ENCODE data around the gene ALS2.
"Not testable (repeated sequence)": the region's sequence is repeated elsewhere in the genome, so short reads cannot be mapped to it uniquely, and the experiment has no call there.

The ALS2 gene

GRCh38 chr2:201764469-201764868, 16.3 kb downstream of the ALS2 start:
- H3K36me3 Mint-ChIP-seq (ENCODE audit: insufficient read depth); DNase-seq (ENCODE audit: low spot score in 2 of 2); H3K4me1 Mint-ChIP-seq; H3K4me3 Mint-ChIP-seq; H3K27me3 Mint-ChIP-seq; H3K9me3 Mint-ChIP-seq; ATAC-seq (replicated peaks; ENCODE audit: extremely low read depth, poor library complexity, severe bottlenecking); H3K27ac Mint-ChIP-seq (ENCODE audit: low read depth): not testable (repeated sequence)

DNA sequence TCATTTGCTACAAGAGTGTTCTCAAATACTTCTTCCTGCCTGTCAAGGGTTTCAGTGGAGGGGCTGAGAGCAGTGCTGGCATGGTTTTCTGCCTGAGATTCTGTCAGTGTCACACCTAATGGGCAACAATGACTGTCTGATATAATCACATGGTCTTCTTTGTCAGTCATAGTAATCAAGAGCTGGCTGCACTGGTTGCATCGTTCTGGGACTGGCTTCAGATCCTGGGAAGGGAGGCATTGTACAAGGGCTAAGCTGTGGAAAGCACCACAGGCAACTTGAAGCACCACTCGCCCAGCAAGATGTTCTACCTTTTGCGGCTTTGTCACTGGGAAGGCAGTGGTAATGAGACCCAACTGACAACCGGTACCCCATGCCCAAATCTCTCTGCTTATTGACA, 19.6 kb downstream of the ALS2 start:
- DNase-seq (ENCODE audit: low spot score in 2 of 2), result no peak
- H3K27ac Mint-ChIP-seq (ENCODE audit: low read depth), result no peak overlapping the region
- no peaks in the 10 kb centered on the region for H3K27me3 Mint-ChIP-seq
- no peak overlapping the region for H3K4me3 Mint-ChIP-seq
- ATAC-seq (replicated peaks; ENCODE audit: extremely low read depth, poor library complexity, severe bottlenecking), result no peak
- H3K9me3 Mint-ChIP-seq, result no peaks in the 10 kb centered on the region
- H3K4me1 Mint-ChIP-seq, result no peaks in the 10 kb centered on the region
- H3K36me3 Mint-ChIP-seq (ENCODE audit: insufficient read depth), result peaks cover 12% of the 10 kb centered on the region

DNA sequence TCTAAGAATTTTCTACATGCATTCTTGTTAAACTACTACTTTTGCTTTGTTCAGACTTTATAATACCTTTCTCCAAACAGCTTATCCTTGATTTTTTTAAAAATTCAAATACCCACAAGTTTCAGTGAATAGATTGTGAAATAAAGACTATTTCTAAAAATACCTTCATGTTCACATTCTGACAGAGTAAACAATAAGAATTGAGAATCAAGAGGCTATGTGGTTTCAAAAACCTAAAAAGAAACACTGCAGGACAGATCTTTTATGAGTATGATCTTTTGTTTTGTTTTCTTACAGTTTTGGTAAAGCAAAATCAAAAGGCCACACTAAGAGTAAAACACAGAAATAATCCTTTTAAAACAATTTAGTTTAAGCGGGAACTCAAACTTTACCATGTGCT, 21.2 kb downstream of the ALS2 start:
- Mint-ChIP-seq H3K27me3 (no peaks in the 10 kb centered on the region), H3K4me1 (no peaks in the 10 kb centered on the region), H3K27ac (ENCODE audit: low read depth) (no peak overlapping the region), H3K36me3 (ENCODE audit: insufficient read depth) (peaks cover 12% of the 10 kb centered on the region), H3K4me3 (no peak overlapping the region), H3K9me3 (no peaks in the 10 kb centered on the region)
- ATAC-seq (replicated peaks; ENCODE audit: extremely low read depth, poor library complexity, severe bottlenecking), result no peak
- DNase-seq (ENCODE audit: low spot score in 2 of 2), result no peak

DNA sequence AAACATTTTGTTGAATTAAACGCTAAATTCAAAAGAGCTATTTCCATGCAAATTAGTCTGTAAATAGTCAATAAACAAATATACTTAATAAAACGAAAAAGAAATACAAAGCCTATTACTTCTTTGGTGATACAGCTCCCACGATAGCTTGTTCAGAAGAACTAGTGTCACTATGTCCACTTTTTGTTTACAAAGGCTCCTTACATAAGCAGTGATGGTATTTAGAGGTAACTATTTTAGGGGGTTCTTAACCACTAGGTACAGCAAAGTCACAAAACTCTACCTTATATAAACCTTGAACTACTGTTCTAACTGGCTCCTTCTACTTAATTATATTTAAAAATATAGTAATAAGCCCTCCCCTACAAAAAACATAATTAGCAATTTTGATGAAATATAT, 21.9 kb downstream of the ALS2 start:
- Mint-ChIP-seq H3K9me3 (no peaks in the 10 kb centered on the region), H3K4me1 (no peaks in the 10 kb centered on the region), H3K4me3 (no peak overlapping the region), H3K27me3 (no peaks in the 10 kb centered on the region), H3K27ac (ENCODE audit: low read depth) (no peak overlapping the region), H3K36me3 (ENCODE audit: insufficient read depth) (peaks cover 12% of the 10 kb centered on the region)
- no peak for DNase-seq (ENCODE audit: low spot score in 2 of 2)
- ATAC-seq (replicated peaks; ENCODE audit: extremely low read depth, poor library complexity, severe bottlenecking), result no peak

GRCh38 chr2:201758234-201758633, 22.5 kb downstream of the ALS2 start:
- Mint-ChIP-seq H3K4me3 (no peak overlapping the region), H3K27ac (ENCODE audit: low read depth) (no peak overlapping the region), H3K27me3 (no peaks in the 10 kb centered on the region), H3K9me3 (no peaks in the 10 kb centered on the region), H3K36me3 (ENCODE audit: insufficient read depth) (peaks cover 12% of the 10 kb centered on the region), H3K4me1 (no peaks in the 10 kb centered on the region)
- no peak for DNase-seq (ENCODE audit: low spot score in 2 of 2)
- no peak for ATAC-seq (replicated peaks; ENCODE audit: extremely low read depth, poor library complexity, severe bottlenecking)

- H3K4me3 Mint-ChIP-seq, result no peak overlapping the region
- H3K4me1 Mint-ChIP-seq, result no peaks in the 10 kb centered on the region
- H3K27ac Mint-ChIP-seq (ENCODE audit: low read depth), result no peak overlapping the region
- no peaks in the 10 kb centered on the region for H3K27me3 Mint-ChIP-seq
- H3K36me3 Mint-ChIP-seq (ENCODE audit: insufficient read depth), result peaks cover 10% of the 10 kb centered on the region
- DNase-seq (ENCODE audit: low spot score in 2 of 2) (no peak), ATAC-seq (replicated peaks; ENCODE audit: extremely low read depth, poor library complexity, severe bottlenecking) (no peak)
- no peaks in the 10 kb centered on the region for H3K9me3 Mint-ChIP-seq
These were observed 25.9 kb downstream of the ALS2 start for GRCh38 chr2:201754717-201755415.

GRCh38 chr2:201751566-201751965, 29.2 kb downstream of the ALS2 start:
- H3K4me3 Mint-ChIP-seq, result no peak overlapping the region
- H3K36me3 Mint-ChIP-seq (ENCODE audit: insufficient read depth), result peaks cover 11% of the 10 kb centered on the region
- DNase-seq (ENCODE audit: low spot score in 2 of 2) (no peak), ATAC-seq (replicated peaks; ENCODE audit: extremely low read depth, poor library complexity, severe bottlenecking) (no peak)
- no peaks in the 10 kb centered on the region for H3K27me3 Mint-ChIP-seq
- no peak overlapping the region for H3K27ac Mint-ChIP-seq (ENCODE audit: low read depth)
- no peaks in the 10 kb centered on the region for H3K9me3 Mint-ChIP-seq
- H3K4me1 Mint-ChIP-seq, result no peaks in the 10 kb centered on the region

DNA sequence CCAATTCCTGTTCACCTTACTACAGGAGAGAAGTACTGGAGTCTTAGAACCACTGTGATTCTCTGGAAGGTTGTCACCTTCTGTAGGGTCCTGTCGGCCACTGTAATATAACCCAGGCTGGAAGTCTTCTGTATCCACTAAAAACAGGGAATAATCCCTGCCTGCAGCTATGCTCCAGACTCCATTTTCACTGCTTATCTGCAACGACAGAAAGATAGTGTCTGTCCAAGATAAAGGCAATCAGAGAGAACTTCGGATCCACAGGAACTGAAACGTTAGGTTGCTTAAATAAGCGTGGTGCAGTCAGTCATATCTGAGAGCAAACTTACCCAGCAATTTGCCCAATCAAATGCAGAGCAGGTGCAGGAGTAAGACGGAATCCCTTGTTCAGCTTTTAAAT, 34.2 kb downstream of the ALS2 start:
- no peak overlapping the region for H3K4me3 Mint-ChIP-seq
- H3K4me1 Mint-ChIP-seq, result no peaks in the 10 kb centered on the region
- no peaks in the 10 kb centered on the region for H3K9me3 Mint-ChIP-seq
- H3K27me3 Mint-ChIP-seq, result no peaks in the 10 kb centered on the region
- DNase-seq (ENCODE audit: low spot score in 2 of 2) (no peak), ATAC-seq (replicated peaks; ENCODE audit: extremely low read depth, poor library complexity, severe bottlenecking) (no peak)
- H3K27ac Mint-ChIP-seq (ENCODE audit: low read depth), result no peak overlapping the region
- peaks cover 13% of the 10 kb centered on the region for H3K36me3 Mint-ChIP-seq (ENCODE audit: insufficient read depth)

GRCh38 chr2:201735486-201735885, 45.2 kb downstream of the ALS2 start:
- Mint-ChIP-seq H3K27ac (ENCODE audit: low read depth) (no peak overlapping the region), H3K36me3 (ENCODE audit: insufficient read depth) (peaks cover 5% of the 10 kb centered on the region), H3K4me1 (no peaks in the 10 kb centered on the region), H3K4me3 (no peak overlapping the region), H3K27me3 (no peaks in the 10 kb centered on the region), H3K9me3 (no peaks in the 10 kb centered on the region)
- DNase-seq (ENCODE audit: low spot score in 2 of 2), result no peak
- ATAC-seq (replicated peaks; ENCODE audit: extremely low read depth, poor library complexity, severe bottlenecking), result no peak

- Mint-ChIP-seq H3K4me3 (no peak overlapping the region), H3K4me1 (no peaks in the 10 kb centered on the region), H3K27me3 (no peaks in the 10 kb centered on the region), H3K9me3 (no peaks in the 10 kb centered on the region), H3K36me3 (ENCODE audit: insufficient read depth) (peaks cover 5% of the 10 kb centered on the region), H3K27ac (ENCODE audit: low read depth) (no peak overlapping the region)
- DNase-seq (ENCODE audit: low spot score in 2 of 2), result no peak
- ATAC-seq (replicated peaks; ENCODE audit: extremely low read depth, poor library complexity, severe bottlenecking), result no peak
These were observed 46.6 kb downstream of the ALS2 start for GRCh38 chr2:201734111-201734510.

DNA sequence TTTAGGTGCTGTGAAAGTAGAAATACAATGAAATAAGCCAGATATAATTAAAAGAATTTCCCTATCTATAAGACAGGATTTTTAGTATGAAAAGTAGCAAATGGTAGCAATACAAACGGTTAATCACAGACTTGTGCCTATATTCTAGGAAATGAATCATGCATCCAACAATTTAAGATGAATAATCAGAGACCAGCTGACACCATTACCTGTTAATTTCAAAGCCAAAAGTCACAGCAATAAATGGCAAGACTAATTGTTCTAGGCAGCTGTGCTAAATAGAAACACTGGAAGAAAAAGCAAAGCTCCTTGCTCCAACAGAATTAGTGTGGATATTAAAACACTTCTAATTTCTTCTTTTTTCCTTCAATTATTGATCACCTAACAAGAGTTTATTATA, 47.2 kb downstream of the ALS2 start:
- Mint-ChIP-seq H3K9me3 (no peaks in the 10 kb centered on the region), H3K4me1 (no peaks in the 10 kb centered on the region), H3K36me3 (ENCODE audit: insufficient read depth) (peaks cover 5% of the 10 kb centered on the region), H3K4me3 (no peak overlapping the region), H3K27me3 (no peaks in the 10 kb centered on the region), H3K27ac (ENCODE audit: low read depth) (no peak overlapping the region)
- no peak for ATAC-seq (replicated peaks; ENCODE audit: extremely low read depth, poor library complexity, severe bottlenecking)
- DNase-seq (ENCODE audit: low spot score in 2 of 2), result no peak

GRCh38 chr2:201730651-201731285, 50.0 kb downstream of the ALS2 start:
- Mint-ChIP-seq H3K9me3 (no peaks in the 10 kb centered on the region), H3K27me3 (no peaks in the 10 kb centered on the region), H3K36me3 (ENCODE audit: insufficient read depth) (peaks cover 10% of the 10 kb centered on the region), H3K4me3 (no peak overlapping the region), H3K27ac (ENCODE audit: low read depth) (no peak overlapping the region), H3K4me1 (no peaks in the 10 kb centered on the region)
- DNase-seq (ENCODE audit: low spot score in 2 of 2), result no peak
- no peak for ATAC-seq (replicated peaks; ENCODE audit: extremely low read depth, poor library complexity, severe bottlenecking)

- no peak for ATAC-seq (replicated peaks; ENCODE audit: extremely low read depth, poor library complexity, severe bottlenecking)
- DNase-seq (ENCODE audit: low spot score in 2 of 2), result no peak
- Mint-ChIP-seq H3K4me1 (no peaks in the 10 kb centered on the region), H3K36me3 (ENCODE audit: insufficient read depth) (peaks cover 11% of the 10 kb centered on the region), H3K27ac (ENCODE audit: low read depth) (no peak overlapping the region), H3K4me3 (no peak overlapping the region), H3K9me3 (no peaks in the 10 kb centered on the region), H3K27me3 (no peaks in the 10 kb centered on the region)
These were observed 65.3 kb downstream of the ALS2 start for GRCh38 chr2:201715459-201715858.

All from central memory CD8-positive, alpha-beta T cell (primary cell).